ENCODE data around the gene ADAM12.

Gene ADAM12

GRCh38 chr10:126245501-126245900 is 142.8 kb downstream of the ADAM12 start:
- no peak overlapping the region for H3K4me3 ChIP-seq (ENCODE audit: control insufficient read depth, low read depth, low read length)
- no peak for TF ChIP-seq CTCF (IDR thresholded peaks at IDR 0.05; ENCODE audit: control insufficient read depth, insufficient read depth, low read depth, low read length, missing control alignments)
- no peak for DNase-seq (ENCODE audit: low read depth)

GRCh38 chr10:126243971-126244370 is 144.3 kb downstream of the ADAM12 start:
- peak; percentile 98 for DNase-seq (ENCODE audit: low read depth)
- TF ChIP-seq CTCF (IDR thresholded peaks at IDR 0.05; ENCODE audit: control insufficient read depth, insufficient read depth, low read depth, low read length, missing control alignments): no peak
- H3K4me3 ChIP-seq (ENCODE audit: control insufficient read depth, low read depth, low read length): peak overlapping the region; percentile 25

GRCh38 chr10:126243306-126243705 is 145.0 kb downstream of the ADAM12 start:
- DNase-seq (ENCODE audit: low read depth): no peak
- H3K4me3 ChIP-seq (ENCODE audit: control insufficient read depth, low read depth, low read length): no peak overlapping the region
- TF ChIP-seq CTCF (IDR thresholded peaks at IDR 0.05; ENCODE audit: control insufficient read depth, insufficient read depth, low read depth, low read length, missing control alignments): no peak

GRCh38 chr10:126242397-126243260 is 145.6 kb downstream of the ADAM12 start:
- DNase-seq (ENCODE audit: low read depth): peak; percentile 64
- TF ChIP-seq CTCF (IDR thresholded peaks at IDR 0.05; ENCODE audit: control insufficient read depth, insufficient read depth, low read depth, low read length, missing control alignments): no peak
- no peak overlapping the region for H3K4me3 ChIP-seq (ENCODE audit: control insufficient read depth, low read depth, low read length)

- DNase-seq (ENCODE audit: low read depth): no peak
- H3K4me3 ChIP-seq (ENCODE audit: control insufficient read depth, low read depth, low read length): no peak overlapping the region
- TF ChIP-seq CTCF (IDR thresholded peaks at IDR 0.05; ENCODE audit: control insufficient read depth, insufficient read depth, low read depth, low read length, missing control alignments): no peak
Observed at GRCh38 chr10:126240483-126240882, 147.8 kb downstream of the ADAM12 start.

- H3K4me3 ChIP-seq (ENCODE audit: control insufficient read depth, low read depth, low read length): no peak overlapping the region
- no peak for TF ChIP-seq CTCF (IDR thresholded peaks at IDR 0.05; ENCODE audit: control insufficient read depth, insufficient read depth, low read depth, low read length, missing control alignments)
Observed at GRCh38 chr10:126239844-126240243, 148.4 kb downstream of the ADAM12 start.

More at GRCh38 chr10:126239844-126240243, 148.4 kb downstream of the ADAM12 start:
- no peak for DNase-seq (ENCODE audit: low read depth)
